Vagina (tissue), 2 donors: ENCODE data around the gene NPIPB2.
"Not testable (repeated sequence)": the region's sequence is repeated elsewhere in the genome, so short reads cannot be mapped to it uniquely, and the experiment has no call there.

Experiments
- POLR2A ChIP-seq, 2 donors: fragments of 450-650 bp; IDR thresholded peaks; one replicate each; pipeline ENCODE4 v1.6.1; 2017; ENCODE audit warnings: antibody characterized with exemption in 2 of 2, mild to moderate bottlenecking in 2 of 2, moderate library complexity in 2 of 2
- POLR2AphosphoS5 ChIP-seq, 2 donors: sonication (generic); formaldehyde crosslinking; IDR thresholded peaks; one replicate each; pipeline ENCODE4 v1.9.0; 2017; ENCODE audit warnings: antibody characterized with exemption in 2 of 2, mild to moderate bottlenecking in 2 of 2, low read depth in 1 of 2; ENCODE audit not compliant: insufficient read depth in 1 of 2
- TF ChIP-seq, protein P1 (sequence below), 3 experiments: fragments of 450-650 bp in 2 of 3; fragments of 200-600 bp in 1 of 3; sonication (generic) in 1 of 3; IDR thresholded peaks; one replicate each; pipeline ENCODE4 v1.5.1; 2017 to 2019; ENCODE audit warnings: antibody characterized with exemption in 3 of 3, mild to moderate bottlenecking in 2 of 3, moderate library complexity in 2 of 3

DNA sequence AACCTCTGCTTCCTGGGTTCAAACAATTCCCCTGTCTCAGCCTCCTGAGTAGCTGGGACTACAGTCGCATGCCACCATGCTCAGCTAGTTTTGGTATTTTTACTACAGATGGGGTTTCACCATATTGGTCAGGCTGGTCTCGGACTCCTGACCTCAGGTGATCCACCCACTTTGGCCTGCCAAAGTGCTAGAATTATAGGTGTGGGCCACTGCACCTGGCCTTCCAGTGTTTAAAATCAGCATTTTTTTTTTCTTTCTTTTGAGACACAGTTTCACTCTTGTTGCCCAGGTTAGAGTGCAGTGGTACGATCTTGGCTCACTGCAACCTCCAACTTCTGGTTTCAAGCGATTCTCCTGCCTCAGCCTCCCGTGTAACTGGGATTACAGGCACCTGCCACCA lies 28.4 kb upstream of the NPIPB2 start:
- TF ChIP-seq, protein P1, sequence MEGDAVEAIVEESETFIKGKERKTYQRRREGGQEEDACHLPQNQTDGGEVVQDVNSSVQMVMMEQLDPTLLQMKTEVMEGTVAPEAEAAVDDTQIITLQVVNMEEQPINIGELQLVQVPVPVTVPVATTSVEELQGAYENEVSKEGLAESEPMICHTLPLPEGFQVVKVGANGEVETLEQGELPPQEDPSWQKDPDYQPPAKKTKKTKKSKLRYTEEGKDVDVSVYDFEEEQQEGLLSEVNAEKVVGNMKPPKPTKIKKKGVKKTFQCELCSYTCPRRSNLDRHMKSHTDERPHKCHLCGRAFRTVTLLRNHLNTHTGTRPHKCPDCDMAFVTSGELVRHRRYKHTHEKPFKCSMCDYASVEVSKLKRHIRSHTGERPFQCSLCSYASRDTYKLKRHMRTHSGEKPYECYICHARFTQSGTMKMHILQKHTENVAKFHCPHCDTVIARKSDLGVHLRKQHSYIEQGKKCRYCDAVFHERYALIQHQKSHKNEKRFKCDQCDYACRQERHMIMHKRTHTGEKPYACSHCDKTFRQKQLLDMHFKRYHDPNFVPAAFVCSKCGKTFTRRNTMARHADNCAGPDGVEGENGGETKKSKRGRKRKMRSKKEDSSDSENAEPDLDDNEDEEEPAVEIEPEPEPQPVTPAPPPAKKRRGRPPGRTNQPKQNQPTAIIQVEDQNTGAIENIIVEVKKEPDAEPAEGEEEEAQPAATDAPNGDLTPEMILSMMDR (IDR thresholded peaks at IDR 0.05) = not testable (repeated sequence)
- TF ChIP-seq POLR2A (IDR thresholded peaks at IDR 0.05); POLR2AphosphoS5 (IDR thresholded peaks at IDR 0.05; ENCODE audit: insufficient read depth in 1 of 2, low read depth in 1 of 2): not testable (repeated sequence)
